ENCODE data around the gene UBE2J2. TPM values are rescaled to one million over a fixed set of nuclear protein-coding genes. Genes with fewer than 3 reads are reported as not detected.

The UBE2J2 gene
- total and polyA plus RNA-seq, 3 donors from 2014 or later = 133 to 203 (median 139) TPM

DNA sequence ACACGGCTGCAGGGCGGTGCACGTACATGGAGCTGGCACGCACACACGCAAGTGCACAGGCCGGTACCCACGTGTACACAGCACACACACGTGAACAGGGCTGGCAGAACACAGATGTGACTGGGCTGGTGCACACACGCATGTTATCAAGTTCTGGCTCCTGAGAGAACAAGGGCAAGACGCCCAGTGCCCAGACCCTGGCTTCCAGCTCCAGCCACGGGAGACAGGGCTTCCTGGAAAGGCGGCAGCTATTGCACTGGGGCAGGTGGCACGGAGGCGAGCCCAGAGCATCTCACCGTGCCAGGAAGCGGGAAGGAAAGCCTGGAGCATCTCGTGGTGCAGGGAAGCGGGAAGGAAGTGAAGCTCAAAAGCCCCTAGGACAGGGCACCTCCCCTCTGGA lies 47.7 kb downstream of the UBE2J2 start:
- Histone ChIP-seq H3K4me1 (peaks cover 15% of the 10 kb centered on the region), H3K27me3 (no peaks in the 10 kb centered on the region), H3K4me3 (no peak overlapping the region), H3K9me3 (no peaks in the 10 kb centered on the region), H3K27ac (no peak overlapping the region), H3K36me3 (ENCODE audit: low read depth, missing control alignments) (no peaks in the 10 kb centered on the region)
- DNase-seq = no peak
- TF ChIP-seq CTCF (IDR thresholded peaks at IDR 0.05) (no peak), POLR2A (IDR thresholded peaks at IDR 0.05) (no peak)
- intact Hi-C loops (cut with DNase I; ENCODE audit: low total_unique reads) = no loop called here
- 88 to 92% methylated on average over 15 to 18 of the region's 18 CpGs for WGBS, 2 donors

DNA sequence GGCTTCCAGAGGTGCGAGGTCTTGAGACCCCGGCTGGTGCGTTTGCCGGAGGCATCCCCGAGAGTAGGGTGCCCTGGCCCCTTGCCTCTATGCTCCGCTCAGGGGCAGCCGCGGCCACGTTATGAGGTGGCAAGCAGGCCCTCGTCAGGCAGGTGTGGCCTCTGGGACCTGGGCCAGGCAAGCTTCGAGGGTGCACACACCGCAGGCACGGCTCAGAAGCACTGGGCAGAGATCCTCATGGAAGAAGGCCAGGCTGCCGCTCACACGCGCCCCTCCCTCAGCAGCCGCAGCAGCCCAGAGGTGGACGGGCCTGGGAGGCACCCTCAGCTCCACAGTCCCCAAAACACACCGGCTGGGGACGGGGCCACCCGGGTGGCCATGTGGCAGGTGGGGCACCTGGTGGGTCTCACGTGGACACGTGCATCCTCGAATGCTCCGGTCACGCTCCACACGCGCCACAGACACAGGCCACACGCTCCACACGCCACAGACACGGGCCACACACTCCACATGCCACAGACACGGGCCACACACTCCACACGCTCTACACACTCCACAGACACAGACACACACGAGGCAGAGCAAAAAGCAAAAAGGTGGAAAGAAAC lies 48.3 kb downstream of the UBE2J2 start:
- TF ChIP-seq CTCF (IDR thresholded peaks at IDR 0.05) (no peak), POLR2A (IDR thresholded peaks at IDR 0.05) (no peak)
- H3K36me3 ChIP-seq (ENCODE audit: low read depth, missing control alignments) = no peaks in the 10 kb centered on the region
- H3K9me3 ChIP-seq = no peaks in the 10 kb centered on the region

DNA sequence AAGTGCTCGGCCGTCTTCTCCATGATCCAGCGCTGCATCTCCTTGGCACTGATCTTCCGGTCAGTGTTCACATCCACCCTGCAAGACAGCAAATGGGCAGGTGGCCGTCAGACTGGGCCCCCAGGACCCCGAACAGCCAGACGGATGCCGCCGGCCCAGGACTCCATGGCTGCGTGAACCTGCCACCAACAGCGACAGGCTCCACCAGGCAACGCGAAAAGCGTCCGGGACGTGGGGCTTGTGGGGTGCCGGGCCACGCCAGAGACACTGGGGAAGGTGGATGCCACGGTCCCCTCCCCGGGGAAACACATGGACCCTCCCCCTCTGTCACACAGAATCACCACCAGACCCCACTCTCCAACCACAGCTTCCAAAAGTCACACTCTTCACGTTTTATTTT lies 49.8 kb downstream of the UBE2J2 start:
- Histone ChIP-seq H3K27ac (no peak overlapping the region), H3K9me3 (no peaks in the 10 kb centered on the region), H3K4me3 (no peak overlapping the region), H3K4me1 (no peaks in the 10 kb centered on the region), H3K36me3 (ENCODE audit: low read depth, missing control alignments) (no peaks in the 10 kb centered on the region), H3K27me3 (no peaks in the 10 kb centered on the region)
- no peak for DNase-seq
- intact Hi-C loops (cut with DNase I; ENCODE audit: low total_unique reads) = no loop called here
- 96 to 97% methylated on average over 17 to 21 of the region's 21 CpGs for WGBS, 2 donors
- TF ChIP-seq POLR2A (IDR thresholded peaks at IDR 0.05) (no peak), CTCF (IDR thresholded peaks at IDR 0.05) (no peak)

More for the DNA sequence above, 48.3 kb downstream of the UBE2J2 start:
- intact Hi-C loops (cut with DNase I; ENCODE audit: low total_unique reads) = no loop called here
- Histone ChIP-seq H3K4me1 (peaks cover 10% of the 10 kb centered on the region), H3K27ac (no peak overlapping the region), H3K4me3 (no peak overlapping the region), H3K27me3 (no peaks in the 10 kb centered on the region)
- no peak for DNase-seq
- WGBS, 2 donors = 88 to 92% methylated on average over 15 to 33 of the region's 34 CpGs

DNA sequence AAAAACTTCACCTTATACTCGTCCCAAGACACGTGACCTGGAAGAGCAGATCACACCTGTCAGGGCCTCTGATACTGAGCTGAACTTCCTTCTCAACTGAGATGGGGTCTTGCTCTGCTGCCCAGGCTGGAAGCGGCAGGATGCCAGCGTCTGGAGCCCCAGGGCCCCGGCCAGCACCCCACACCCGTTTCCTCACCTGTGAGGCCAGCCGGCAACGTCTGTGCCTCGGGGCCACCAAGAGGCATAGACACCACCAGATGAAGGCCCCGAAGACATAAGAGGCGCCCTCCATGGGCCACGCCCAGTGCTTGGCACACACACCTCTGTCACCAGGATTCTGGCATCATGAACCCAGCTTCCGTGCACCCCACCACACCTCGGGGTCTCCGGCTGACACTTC lies 50.3 kb downstream of the UBE2J2 start:
- no peak for DNase-seq
- no peak for TF ChIP-seq POLR2A (IDR thresholded peaks at IDR 0.05)
- TF ChIP-seq CTCF (IDR thresholded peaks at IDR 0.05) = no peak
- 96% methylated on average over 3 to 15 of the region's 15 CpGs for WGBS, 2 donors
- Histone ChIP-seq H3K27ac (no peak overlapping the region), H3K9me3 (no peaks in the 10 kb centered on the region), H3K4me3 (no peak overlapping the region), H3K27me3 (no peaks in the 10 kb centered on the region), H3K4me1 (no peaks in the 10 kb centered on the region), H3K36me3 (ENCODE audit: low read depth, missing control alignments) (no peaks in the 10 kb centered on the region)
- intact Hi-C loops (cut with DNase I; ENCODE audit: low total_unique reads) = no loop called here

- WGBS, 2 donors = 94 to 96% methylated on average over 34 to 44 of the region's 44 CpGs
- Histone ChIP-seq H3K27me3 (no peaks in the 10 kb centered on the region), H3K27ac (no peak overlapping the region), H3K36me3 (ENCODE audit: low read depth, missing control alignments) (no peaks in the 10 kb centered on the region), H3K4me1 (no peaks in the 10 kb centered on the region), H3K4me3 (no peak overlapping the region), H3K9me3 (no peaks in the 10 kb centered on the region)
- TF ChIP-seq POLR2A (IDR thresholded peaks at IDR 0.05) = no peak
- no peak for TF ChIP-seq CTCF (IDR thresholded peaks at IDR 0.05)
- intact Hi-C loops (cut with DNase I; ENCODE audit: low total_unique reads) = no loop called here
- DNase-seq = no peak
Observed at GRCh38 chr1:1222575-1223225, 51.0 kb downstream of the UBE2J2 start.

Data from testis (tissue), 3 donors.